ENCODE measurements around the gene PPP1R3G.

DNA sequence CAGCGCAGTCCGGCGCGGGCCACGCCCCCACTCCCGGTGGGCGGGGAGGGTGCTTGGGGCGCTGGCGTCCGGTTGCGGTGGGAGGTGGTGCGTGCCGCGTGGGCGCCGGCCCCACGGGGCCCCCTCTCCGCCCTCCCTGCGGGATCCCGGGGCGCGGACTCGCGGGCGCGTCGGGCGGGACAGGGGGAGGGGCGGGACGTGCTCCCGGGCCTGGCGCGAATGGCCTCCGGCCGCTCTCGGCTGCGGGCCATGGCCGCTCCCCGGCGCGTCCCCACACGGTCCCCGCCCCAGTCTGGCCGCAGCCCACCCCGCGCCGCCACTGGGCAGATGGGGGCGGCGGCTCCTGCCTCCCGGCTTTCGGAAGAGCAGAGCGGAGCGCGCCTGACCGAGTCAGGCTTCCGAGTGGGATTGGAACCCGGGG is 771 bp upstream of the PPP1R3G start:
- TF ChIP-seq, protein P1, sequence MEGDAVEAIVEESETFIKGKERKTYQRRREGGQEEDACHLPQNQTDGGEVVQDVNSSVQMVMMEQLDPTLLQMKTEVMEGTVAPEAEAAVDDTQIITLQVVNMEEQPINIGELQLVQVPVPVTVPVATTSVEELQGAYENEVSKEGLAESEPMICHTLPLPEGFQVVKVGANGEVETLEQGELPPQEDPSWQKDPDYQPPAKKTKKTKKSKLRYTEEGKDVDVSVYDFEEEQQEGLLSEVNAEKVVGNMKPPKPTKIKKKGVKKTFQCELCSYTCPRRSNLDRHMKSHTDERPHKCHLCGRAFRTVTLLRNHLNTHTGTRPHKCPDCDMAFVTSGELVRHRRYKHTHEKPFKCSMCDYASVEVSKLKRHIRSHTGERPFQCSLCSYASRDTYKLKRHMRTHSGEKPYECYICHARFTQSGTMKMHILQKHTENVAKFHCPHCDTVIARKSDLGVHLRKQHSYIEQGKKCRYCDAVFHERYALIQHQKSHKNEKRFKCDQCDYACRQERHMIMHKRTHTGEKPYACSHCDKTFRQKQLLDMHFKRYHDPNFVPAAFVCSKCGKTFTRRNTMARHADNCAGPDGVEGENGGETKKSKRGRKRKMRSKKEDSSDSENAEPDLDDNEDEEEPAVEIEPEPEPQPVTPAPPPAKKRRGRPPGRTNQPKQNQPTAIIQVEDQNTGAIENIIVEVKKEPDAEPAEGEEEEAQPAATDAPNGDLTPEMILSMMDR (conservative IDR thresholded peaks at IDR 0.05 in 1 of 2, IDR thresholded peaks at IDR 0.05 in 1 of 2; ENCODE audit: extremely low read depth in 1 of 2, insufficient read depth in 1 of 2, low read depth in 1 of 2, low read length in 2 of 2), result no peak
- no peak for TF ChIP-seq EZH2 (IDR thresholded peaks at IDR 0.05; ENCODE audit: borderline replicate concordance, low read length)
